Upper lobe of right lung (tissue), 1 donor: ENCODE results near the gene TBCD. TPM values are rescaled to one million over a fixed set of nuclear protein-coding genes. Genes with fewer than 3 reads are reported as not detected.

Experiments used
- ATAC-seq: fragments of 200-7000 bp; cut with Tn5 transposase; one replicate; pipeline ENCODE4 v1.9.1; 2020; ENCODE audit warnings: mild to moderate bottlenecking, moderate library complexity
- DNase-seq: peaks from one replicate; pipeline ENCODE4 v3.0.0-alpha.2; 2020
- H3K27ac ChIP-seq: fragments of 200-600 bp; one replicate; pipeline ENCODE4 v1.8.0; 2022
- H3K27me3 ChIP-seq: fragments of 200-600 bp; one replicate; pipeline ENCODE4 v1.8.0; 2022; ENCODE audit warnings: mild to moderate bottlenecking
- H3K36me3 ChIP-seq: fragments of 200-600 bp; one replicate; pipeline ENCODE4 v1.8.0; 2022
- H3K4me1 ChIP-seq: fragments of 200-600 bp; one replicate; pipeline ENCODE4 v1.8.0; 2022
- H3K4me3 ChIP-seq: fragments of 200-600 bp; one replicate; pipeline ENCODE4 v1.8.0; 2022; ENCODE audit warnings: mild to moderate bottlenecking
- H3K9me3 ChIP-seq: fragments of 200-600 bp; one replicate; pipeline ENCODE4 v1.8.0; 2022
- intact Hi-C: fragments of 100-400 bp; cut with DNase I; formaldehyde crosslinking; loops from one replicate; pipeline ENCODE4 v1.11.0; 2022
- total RNA-seq: library from RNA; stranded (reverse); fragmentation: NEBNext Ultra II Directional; extraction: Animal tissue kit (Norgen Biotek cat#: 25700); gene quantifications from one replicate; pipeline ENCODE4 v1.2.1, GENCODE V29; 2021
- TF ChIP-seq, protein P1 (sequence below): fragments of 200-600 bp; IDR thresholded peaks from one replicate; pipeline ENCODE4 v1.8.0; 2022; ENCODE audit warnings: antibody characterized with exemption
- donor health status: DM: no; HTN: yes; CAD: no; lungs with severe emphysema.

TBCD gene
- total RNA-seq, 1 donor from 2014 or later, result 84.5 TPM

DNA sequence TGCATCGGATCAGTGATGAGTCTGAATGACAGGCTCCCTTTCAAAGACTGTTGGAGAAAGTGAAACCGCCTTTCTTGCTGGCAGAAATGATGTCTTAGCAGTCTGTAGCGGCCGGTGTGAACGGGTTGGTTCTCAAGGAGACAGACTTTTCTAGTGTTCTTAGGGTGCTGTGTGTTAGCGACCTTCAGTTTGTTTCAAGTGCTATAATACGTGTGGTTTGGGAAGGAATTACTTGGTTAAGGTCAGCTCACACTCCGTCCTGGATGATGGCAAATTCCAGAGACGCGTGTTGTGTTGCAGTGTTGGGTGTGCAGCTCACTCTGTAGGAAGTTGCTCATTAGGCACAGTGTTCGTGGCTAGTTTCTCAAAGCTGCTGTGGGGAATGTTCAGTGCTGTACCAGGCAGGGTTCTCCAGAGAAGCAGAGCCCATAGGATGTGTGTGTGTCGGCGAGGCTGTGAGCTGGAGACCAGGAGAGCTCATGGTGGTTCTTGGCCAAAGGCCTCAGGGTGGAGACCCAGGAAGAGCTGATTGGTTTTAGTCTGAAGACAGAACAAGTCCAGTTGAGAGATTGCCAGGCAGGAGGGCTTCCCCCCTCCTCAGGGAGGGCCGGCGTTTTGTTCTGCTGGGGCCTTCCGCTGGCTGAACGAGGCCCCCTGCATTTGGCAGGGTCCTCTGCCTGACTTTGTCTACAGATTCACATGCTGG, 50.4 kb downstream of the TBCD start:
- TF ChIP-seq, protein P1, sequence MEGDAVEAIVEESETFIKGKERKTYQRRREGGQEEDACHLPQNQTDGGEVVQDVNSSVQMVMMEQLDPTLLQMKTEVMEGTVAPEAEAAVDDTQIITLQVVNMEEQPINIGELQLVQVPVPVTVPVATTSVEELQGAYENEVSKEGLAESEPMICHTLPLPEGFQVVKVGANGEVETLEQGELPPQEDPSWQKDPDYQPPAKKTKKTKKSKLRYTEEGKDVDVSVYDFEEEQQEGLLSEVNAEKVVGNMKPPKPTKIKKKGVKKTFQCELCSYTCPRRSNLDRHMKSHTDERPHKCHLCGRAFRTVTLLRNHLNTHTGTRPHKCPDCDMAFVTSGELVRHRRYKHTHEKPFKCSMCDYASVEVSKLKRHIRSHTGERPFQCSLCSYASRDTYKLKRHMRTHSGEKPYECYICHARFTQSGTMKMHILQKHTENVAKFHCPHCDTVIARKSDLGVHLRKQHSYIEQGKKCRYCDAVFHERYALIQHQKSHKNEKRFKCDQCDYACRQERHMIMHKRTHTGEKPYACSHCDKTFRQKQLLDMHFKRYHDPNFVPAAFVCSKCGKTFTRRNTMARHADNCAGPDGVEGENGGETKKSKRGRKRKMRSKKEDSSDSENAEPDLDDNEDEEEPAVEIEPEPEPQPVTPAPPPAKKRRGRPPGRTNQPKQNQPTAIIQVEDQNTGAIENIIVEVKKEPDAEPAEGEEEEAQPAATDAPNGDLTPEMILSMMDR, result no peak
- Histone ChIP-seq H3K9me3 (no peaks in the 10 kb centered on the region), H3K4me1 (peaks cover 3% of the 10 kb centered on the region), H3K4me3 (no peak overlapping the region), H3K27me3 (no peaks in the 10 kb centered on the region), H3K36me3 (peaks cover 2% of the 10 kb centered on the region), H3K27ac (no peak overlapping the region)
- ATAC-seq (no peak), DNase-seq (no peak)
- intact Hi-C loops, result no loop called here

DNA sequence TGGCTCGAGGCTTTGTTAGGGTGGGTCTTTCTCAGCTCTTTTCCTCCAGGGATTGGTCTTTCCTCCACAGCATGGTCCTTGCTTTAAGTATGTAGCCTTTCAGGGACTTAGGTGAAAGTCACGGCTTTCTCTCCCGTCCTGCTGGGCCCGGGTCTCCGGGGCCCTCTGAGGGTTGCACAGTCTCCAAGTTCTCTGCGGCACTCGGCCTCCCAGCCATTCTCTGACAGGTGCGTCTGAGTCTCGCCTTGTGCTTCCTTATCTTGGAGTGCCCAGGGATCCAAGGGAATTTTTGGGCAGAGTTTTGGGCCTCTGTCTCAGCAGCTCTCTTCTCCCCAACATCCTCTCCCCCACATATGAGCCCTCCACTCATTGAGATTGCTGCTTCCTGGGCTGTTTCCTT, 51.3 kb downstream of the TBCD start:
- H3K27ac ChIP-seq, result no peak overlapping the region
- intact Hi-C loops, result no loop called here
- TF ChIP-seq, protein P1, result no peak
- no peaks in the 10 kb centered on the region for H3K27me3 ChIP-seq
- DNase-seq, result no peak
- ATAC-seq, result no peak
- no peaks in the 10 kb centered on the region for H3K9me3 ChIP-seq
- H3K4me3 ChIP-seq, result no peak overlapping the region
- peaks cover 3% of the 10 kb centered on the region for H3K4me1 ChIP-seq
- H3K36me3 ChIP-seq, result peaks cover 11% of the 10 kb centered on the region

DNA sequence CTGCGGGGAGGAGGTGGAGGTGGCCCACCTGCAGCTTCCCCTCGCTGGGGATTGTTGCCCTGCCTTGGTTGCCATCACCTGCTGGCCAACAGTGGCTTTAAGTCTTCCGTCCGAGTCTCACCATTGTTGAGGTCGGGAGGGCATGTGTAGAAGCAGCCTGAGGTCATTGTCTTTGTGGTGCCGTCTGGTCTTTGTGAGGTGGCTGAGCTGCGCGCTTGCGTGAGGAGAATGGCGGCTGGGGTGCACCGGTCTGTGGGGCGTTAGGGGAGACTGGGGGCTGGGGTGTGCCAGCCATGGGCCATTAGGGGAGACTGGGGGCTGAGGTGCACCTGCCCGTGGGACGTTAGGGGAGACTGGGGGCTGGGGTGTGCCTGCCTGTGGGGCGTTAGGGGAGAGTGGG, 51.7 kb downstream of the TBCD start:
- no peak overlapping the region for H3K4me3 ChIP-seq
- H3K9me3 ChIP-seq, result no peaks in the 10 kb centered on the region
- peaks cover 11% of the 10 kb centered on the region for H3K36me3 ChIP-seq
- intact Hi-C loops, result no loop called here
- DNase-seq (no peak), ATAC-seq (no peak)
- H3K4me1 ChIP-seq, result peaks cover 3% of the 10 kb centered on the region
- TF ChIP-seq, protein P1, result no peak
- H3K27ac ChIP-seq, result no peak overlapping the region
- H3K27me3 ChIP-seq, result no peaks in the 10 kb centered on the region

DNA sequence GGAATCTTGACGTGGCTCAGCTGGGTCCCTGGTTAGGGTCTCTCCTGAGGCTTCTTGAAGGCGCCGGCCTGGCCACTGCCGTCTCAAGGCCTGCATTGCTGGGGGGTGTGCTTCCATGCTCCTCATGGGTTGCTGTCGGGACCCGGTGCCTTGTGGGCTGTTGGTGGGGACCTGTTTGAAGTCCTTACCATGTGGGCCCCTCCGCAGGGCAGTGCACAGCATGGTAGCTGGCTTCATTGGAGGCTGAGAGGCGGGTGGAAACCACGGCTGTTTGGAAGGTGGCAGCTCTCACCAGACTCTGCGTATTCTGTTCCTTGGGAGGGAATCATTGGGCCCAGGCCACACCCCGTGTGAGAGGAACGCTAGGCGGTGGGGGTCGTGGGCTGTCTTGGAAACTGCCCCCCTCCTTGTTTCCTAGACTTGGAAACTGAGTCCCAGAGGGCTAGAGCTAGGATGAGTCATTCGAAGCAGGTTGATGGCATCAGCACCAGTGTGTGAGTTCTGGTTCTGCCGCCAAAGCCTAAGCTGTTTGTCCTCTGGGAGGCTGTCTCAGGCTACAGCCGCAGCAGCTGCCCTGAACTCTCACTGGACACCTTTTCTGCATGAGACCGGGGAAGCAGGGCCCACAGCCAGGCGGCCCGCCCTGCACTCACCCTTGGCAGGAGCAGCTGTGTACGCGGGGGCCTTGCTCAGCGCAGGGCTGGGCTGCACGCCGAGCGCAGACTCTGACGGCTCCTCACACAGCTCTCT, 52.8 kb downstream of the TBCD start:
- H3K4me3 ChIP-seq, result no peak overlapping the region
- TF ChIP-seq, protein P1, result no peak
- ATAC-seq, result peak; percentile 64

DNA sequence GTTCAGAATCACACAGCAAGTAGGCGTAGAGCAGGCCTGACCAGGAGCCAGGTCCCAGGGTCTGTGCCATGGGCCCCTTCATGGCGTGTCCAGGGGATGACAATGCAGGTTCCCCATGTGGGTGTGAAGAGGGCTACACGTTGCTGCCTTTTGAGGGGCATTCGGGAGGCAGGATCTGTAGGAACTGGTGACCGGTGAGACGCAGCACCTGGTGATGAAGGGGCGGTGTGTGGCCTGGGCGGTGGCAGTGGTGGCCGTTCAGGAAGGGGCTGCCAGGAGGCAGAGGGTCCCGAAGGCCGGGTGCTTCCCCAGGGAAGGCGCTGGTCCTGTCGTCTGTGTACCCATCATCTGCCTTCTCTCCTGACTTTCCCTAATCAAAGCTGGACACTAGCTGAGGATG, 53.4 kb downstream of the TBCD start:
- Histone ChIP-seq H3K4me3 (no peak overlapping the region), H3K27me3 (no peaks in the 10 kb centered on the region), H3K36me3 (peaks cover 11% of the 10 kb centered on the region), H3K9me3 (no peaks in the 10 kb centered on the region), H3K4me1 (peaks cover 3% of the 10 kb centered on the region), H3K27ac (no peak overlapping the region)
- DNase-seq, result no peak
- intact Hi-C loops, result no loop called here
- ATAC-seq, result no peak
- TF ChIP-seq, protein P1, result no peak

More for the DNA sequence above, 52.8 kb downstream of the TBCD start:
- H3K36me3 ChIP-seq, result peaks cover 11% of the 10 kb centered on the region
- no peaks in the 10 kb centered on the region for H3K27me3 ChIP-seq
- no peak overlapping the region for H3K27ac ChIP-seq
- intact Hi-C loops, result no loop called here
- no peak for DNase-seq
- H3K4me1 ChIP-seq, result peaks cover 3% of the 10 kb centered on the region
- H3K9me3 ChIP-seq, result no peaks in the 10 kb centered on the region
